ENCODE data around the gene ATP9B.

- no peak for TF ChIP-seq CTCF (conservative IDR thresholded peaks at IDR 0.05; ENCODE audit: low read depth, low read length)
- TF ChIP-seq EZH2 (IDR thresholded peaks at IDR 0.05; ENCODE audit: low read length, unreplicated experiment), result no peak
Observed at GRCh38 chr18:79314838-79315388, 245.7 kb downstream of the ATP9B start.

Measured in PC-3 (cell line).